GM12875 (cell line): ENCODE results near the gene DUX4.
"Not testable (repeated sequence)": the region's sequence is repeated elsewhere in the genome, so short reads cannot be mapped to it uniquely, and the experiment has no call there.

Experiments used
- H3K4me3 ChIP-seq: one replicate; pipeline ENCODE4 v1.5.1; 2011; ENCODE audit warnings: low read depth, low read length, control low read depth

The DUX4 gene

GRCh38 chr4:190173428-190173827 lies at the start of gene DUX4:
Gene DUX4 (plus strand): TSS chr4:190173774. CDS start chr4:190173774, 0 bp downstream.
- H3K4me3 ChIP-seq: not testable (repeated sequence)

- not testable (repeated sequence) for H3K4me3 ChIP-seq
Observed at GRCh38 chr4:190175436-190175835, 1.9 kb downstream of the DUX4 start.

GRCh38 chr4:190177727-190178605 lies 4.4 kb downstream of the DUX4 start:
- not testable (repeated sequence) for H3K4me3 ChIP-seq

- H3K4me3 ChIP-seq: not testable (repeated sequence)
Observed at GRCh38 chr4:190178606-190178990, 5.0 kb downstream of the DUX4 start.

GRCh38 chr4:190179030-190179739 lies 5.6 kb downstream of the DUX4 start:
- H3K4me3 ChIP-seq: not testable (repeated sequence)

GRCh38 chr4:190179740-190180094 lies 6.1 kb downstream of the DUX4 start:
- H3K4me3 ChIP-seq: not testable (repeated sequence)

- H3K4me3 ChIP-seq: not testable (repeated sequence)
Observed at GRCh38 chr4:190180947-190181346, 7.4 kb downstream of the DUX4 start.

- H3K4me3 ChIP-seq: not testable (repeated sequence)
Observed at GRCh38 chr4:190181481-190182100, 8.0 kb downstream of the DUX4 start.

- H3K4me3 ChIP-seq: not testable (repeated sequence)
Observed at GRCh38 chr4:190203510-190203909, 29.9 kb downstream of the DUX4 start.
